Osteoblast (primary cell): ENCODE data around the gene ANKRD13B. TPM values are rescaled to one million over a fixed set of nuclear protein-coding genes. Genes with fewer than 3 reads are reported as not detected.
A peak's percentile ranks its signal among the peaks of the same experiment; 100 is the strongest.

Experiments used
- DNase-seq: peaks from one replicate; pipeline ENCODE4 v3.0.0; 2011; ENCODE audit warnings: low spot score, mixed read lengths; ENCODE audit not compliant: insufficient read length; ENCODE audit errors: missing footprints
- H2AFZ ChIP-seq: 2 replicates; pipeline ENCODE4 v1.6.0; 2011; ENCODE audit warnings: mild to moderate bottlenecking, low read length
- H3K27ac ChIP-seq: 2 replicates; pipeline ENCODE4 v1.5.1; 2011; ENCODE audit warnings: mild to moderate bottlenecking, low read depth, low read length, moderate library complexity
- H3K27me3 ChIP-seq: 2 replicates; pipeline ENCODE4 v1.6.0; 2012; ENCODE audit warnings: mild to moderate bottlenecking, control low read depth, inconsistent platforms, low read length, moderate library complexity; ENCODE audit not compliant: insufficient read depth
- H3K36me3 ChIP-seq: 2 replicates; pipeline ENCODE4 v1.5.1; 2011; ENCODE audit warnings: mild to moderate bottlenecking, low read length, control low read depth, moderate library complexity; ENCODE audit not compliant: insufficient read depth
- H3K4me1 ChIP-seq: 2 replicates; pipeline ENCODE4 v1.5.1; 2011; ENCODE audit warnings: mild to moderate bottlenecking, low read length, control low read depth, moderate library complexity; ENCODE audit not compliant: insufficient read depth
- H3K4me2 ChIP-seq: 2 replicates; pipeline ENCODE4 v1.6.0; 2011; ENCODE audit warnings: mild to moderate bottlenecking, low read length; ENCODE audit not compliant: insufficient read depth
- H3K4me3 ChIP-seq: fragments of 200-600 bp; sonication (generic); 3 replicates; pipeline ENCODE4 v1.5.1; 2012; ENCODE audit warnings: mild to moderate bottlenecking, low read length, inconsistent platforms; ENCODE audit not compliant: insufficient read depth
- H3K79me2 ChIP-seq: 2 replicates; pipeline ENCODE4 v1.6.0; 2012; ENCODE audit warnings: mild to moderate bottlenecking, low read length, control low read depth, inconsistent platforms; ENCODE audit not compliant: insufficient read depth
- H3K9me3 ChIP-seq: 2 replicates; pipeline ENCODE4 v1.5.1; 2011; ENCODE audit warnings: low read depth, low read length, control low read depth
- H4K20me1 ChIP-seq: 2 replicates; pipeline ENCODE4 v1.6.0; 2012; ENCODE audit warnings: mild to moderate bottlenecking, low read length, control low read depth; ENCODE audit not compliant: insufficient read depth
- total RNA-seq: library from RNA; depleted of rRNA; stranded (reverse); fragments of >200 nt; gene quantifications from 2 replicates; pipeline ENCODE4 v1.2.3, GENCODE V29; 2012
- TF ChIP-seq, protein P1 (sequence below): IDR thresholded peaks from 2 replicates; pipeline ENCODE4 v1.5.1; 2011; ENCODE audit warnings: mild to moderate bottlenecking, low read depth, low read length, moderate library complexity; ENCODE audit errors: extremely low read depth

ANKRD13B gene
- total RNA-seq, 1 donor, result 18.5 TPM

DNA sequence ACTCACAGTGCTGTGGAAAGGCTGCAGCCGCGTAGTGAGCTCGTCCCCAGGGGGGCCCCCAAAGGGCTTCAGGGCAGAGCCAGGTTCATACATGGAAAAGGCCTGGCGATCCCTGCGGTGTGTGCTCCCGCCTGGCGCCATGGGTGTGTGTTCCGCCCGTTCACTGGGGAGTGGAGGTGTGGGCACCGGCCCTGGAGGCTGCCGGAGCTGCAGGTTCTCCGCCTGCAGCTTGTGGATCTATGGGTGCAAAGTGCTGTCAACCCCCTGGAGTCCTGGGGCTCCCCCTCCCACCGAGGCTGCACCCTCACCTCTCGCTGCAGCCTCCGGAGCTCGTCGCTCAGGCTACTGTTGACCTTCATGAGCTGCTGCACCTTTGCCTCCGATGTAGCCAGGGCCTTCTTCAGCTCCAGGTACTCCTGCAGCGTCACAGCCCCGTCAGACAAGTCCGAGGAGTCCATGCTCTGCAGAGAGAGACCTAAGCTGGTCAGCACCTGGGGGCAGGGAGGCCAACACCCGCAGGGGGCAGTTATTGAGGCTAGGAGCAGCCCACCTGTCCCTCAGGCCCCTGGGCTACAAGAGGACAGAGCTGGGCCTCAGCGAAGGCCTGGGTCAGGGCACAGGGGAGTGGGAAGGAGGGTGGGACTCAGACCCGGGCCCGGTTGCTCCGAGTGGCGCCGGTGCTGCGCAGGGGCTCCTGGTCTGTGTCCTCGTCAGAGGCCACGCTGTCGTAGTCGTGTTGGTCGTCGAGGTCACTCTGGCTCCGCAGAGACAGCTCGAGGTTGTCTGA lies 16.5 kb upstream of the ANKRD13B start:
- no peaks in the 10 kb centered on the region for H3K9me3 ChIP-seq
- no peak overlapping the region for H2AFZ ChIP-seq
- peaks cover 18% of the 10 kb centered on the region for H4K20me1 ChIP-seq
- no peak overlapping the region for H3K27ac ChIP-seq
- H3K4me1 ChIP-seq, result peaks cover 20% of the 10 kb centered on the region
- TF ChIP-seq, protein P1, sequence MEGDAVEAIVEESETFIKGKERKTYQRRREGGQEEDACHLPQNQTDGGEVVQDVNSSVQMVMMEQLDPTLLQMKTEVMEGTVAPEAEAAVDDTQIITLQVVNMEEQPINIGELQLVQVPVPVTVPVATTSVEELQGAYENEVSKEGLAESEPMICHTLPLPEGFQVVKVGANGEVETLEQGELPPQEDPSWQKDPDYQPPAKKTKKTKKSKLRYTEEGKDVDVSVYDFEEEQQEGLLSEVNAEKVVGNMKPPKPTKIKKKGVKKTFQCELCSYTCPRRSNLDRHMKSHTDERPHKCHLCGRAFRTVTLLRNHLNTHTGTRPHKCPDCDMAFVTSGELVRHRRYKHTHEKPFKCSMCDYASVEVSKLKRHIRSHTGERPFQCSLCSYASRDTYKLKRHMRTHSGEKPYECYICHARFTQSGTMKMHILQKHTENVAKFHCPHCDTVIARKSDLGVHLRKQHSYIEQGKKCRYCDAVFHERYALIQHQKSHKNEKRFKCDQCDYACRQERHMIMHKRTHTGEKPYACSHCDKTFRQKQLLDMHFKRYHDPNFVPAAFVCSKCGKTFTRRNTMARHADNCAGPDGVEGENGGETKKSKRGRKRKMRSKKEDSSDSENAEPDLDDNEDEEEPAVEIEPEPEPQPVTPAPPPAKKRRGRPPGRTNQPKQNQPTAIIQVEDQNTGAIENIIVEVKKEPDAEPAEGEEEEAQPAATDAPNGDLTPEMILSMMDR, result no peak
- H3K27me3 ChIP-seq, result no peaks in the 10 kb centered on the region
- DNase-seq, result peak; percentile 51
- no peak overlapping the region for H3K4me3 ChIP-seq
- no peak overlapping the region for H3K4me2 ChIP-seq
- H3K79me2 ChIP-seq, result peaks cover 4% of the 10 kb centered on the region
- peaks cover 41% of the 10 kb centered on the region for H3K36me3 ChIP-seq

DNA sequence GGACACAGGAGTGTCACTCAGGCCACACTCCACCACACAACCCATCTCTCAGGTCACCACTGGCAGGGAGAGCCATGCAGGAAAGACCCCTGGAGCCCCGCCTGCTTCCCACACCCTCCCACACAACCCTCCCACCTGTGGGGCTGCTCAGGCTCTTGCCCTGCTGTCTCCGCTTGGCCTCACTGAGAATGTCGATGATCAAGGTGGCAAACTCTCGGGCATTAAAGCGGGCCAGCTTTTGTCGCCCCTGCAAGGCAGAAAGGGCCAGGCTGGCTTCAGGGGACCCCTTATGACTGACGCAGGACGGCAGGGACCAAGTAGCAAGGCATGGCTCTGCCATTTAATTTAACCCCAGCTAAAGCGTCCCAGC lies 15.9 kb upstream of the ANKRD13B start:
- peaks cover 18% of the 10 kb centered on the region for H4K20me1 ChIP-seq
- H3K4me1 ChIP-seq, result peaks cover 19% of the 10 kb centered on the region
- H3K36me3 ChIP-seq, result peaks cover 43% of the 10 kb centered on the region
- no peaks in the 10 kb centered on the region for H3K27me3 ChIP-seq
- H3K4me2 ChIP-seq, result no peak overlapping the region
- H3K9me3 ChIP-seq, result no peaks in the 10 kb centered on the region
- peak; percentile 45 for DNase-seq
- H3K4me3 ChIP-seq, result no peak overlapping the region
- no peak overlapping the region for H2AFZ ChIP-seq
- peaks cover 10% of the 10 kb centered on the region for H3K79me2 ChIP-seq
- no peak overlapping the region for H3K27ac ChIP-seq
- TF ChIP-seq, protein P1, result no peak

DNA sequence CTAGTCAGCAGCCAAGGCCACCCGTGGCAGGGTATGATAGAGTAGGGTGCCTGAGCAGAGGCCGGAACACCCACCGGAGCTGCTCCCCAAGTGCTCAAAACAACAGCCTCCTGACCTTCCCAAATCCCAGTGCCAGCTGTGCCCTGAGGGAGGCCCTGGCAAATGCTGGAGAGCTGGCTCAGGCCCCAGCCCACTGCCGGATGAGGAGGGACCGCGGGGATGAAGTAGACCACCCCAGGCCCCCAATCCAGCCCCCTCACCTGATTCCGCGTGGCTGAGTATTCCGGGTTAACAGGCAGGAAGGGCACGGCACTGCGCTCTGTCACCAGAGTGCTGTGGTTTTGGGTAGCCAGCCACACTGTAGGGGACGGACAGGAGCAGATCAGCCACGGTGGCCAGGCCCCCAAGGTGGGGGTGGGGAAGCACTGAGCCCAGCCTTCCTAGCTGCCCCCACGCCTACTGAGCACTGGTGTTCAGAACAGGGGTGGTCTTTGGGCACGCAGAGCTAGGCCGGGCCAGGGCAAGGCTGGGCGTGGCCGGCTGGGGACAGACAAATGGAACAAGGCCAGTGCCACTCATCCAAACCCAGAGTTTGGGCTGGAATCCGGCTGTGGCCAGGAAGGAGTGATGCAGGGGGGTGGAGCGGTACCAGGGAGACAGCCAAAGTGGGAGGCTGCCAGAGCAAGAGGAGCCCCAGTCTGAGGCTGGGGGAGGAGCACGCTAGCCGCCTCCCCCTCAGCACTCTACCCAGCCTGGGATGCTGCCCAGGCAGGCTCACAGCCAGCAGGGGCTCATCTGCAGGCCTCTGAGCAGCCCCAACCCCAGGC lies 15.3 kb upstream of the ANKRD13B start:
- Histone ChIP-seq H3K27me3 (no peaks in the 10 kb centered on the region), H4K20me1 (peaks cover 20% of the 10 kb centered on the region), H2AFZ (peak overlapping the region; percentile 22), H3K4me1 (peaks cover 14% of the 10 kb centered on the region), H3K27ac (no peak overlapping the region), H3K36me3 (peaks cover 49% of the 10 kb centered on the region), H3K9me3 (no peaks in the 10 kb centered on the region), H3K4me2 (peak overlapping the region; percentile 43), H3K79me2 (peaks cover 16% of the 10 kb centered on the region), H3K4me3 (no peak overlapping the region)
- TF ChIP-seq, protein P1, result no peak
- DNase-seq, result peak; percentile 98
